ENCODE results near the gene TMEM219.

GRCh38 chr16:29984137-29984763, 22.4 kb downstream of the TMEM219 start:
- TF ChIP-seq IRF3 (IDR thresholded peaks at IDR 0.05; ENCODE audit: low read depth, low read length) (no peak), EP300 (IDR thresholded peaks at IDR 0.05; ENCODE audit: borderline replicate concordance in 1 of 2, low read depth in 1 of 2, low read length in 1 of 2) (no peak), CTCF (IDR thresholded peaks at IDR 0.05) (no peak), SMC3 (IDR thresholded peaks at IDR 0.05; ENCODE audit: low read depth, low read length) (no peak)

Measured in SK-N-SH (cell line).